Stimulated activated CD8-positive, alpha-beta memory T cell treated with anti-CD3 and anti-CD28 coated beads, Interleukin-15, amount 100 ng/mL, for 24 hours (primary cell): ENCODE data around the gene RBBP8NL.

Experiments
- DNase-seq: peaks from one replicate; pipeline ENCODE4 v3.0.0-alpha.2; 2020; ENCODE audit warnings: low read depth

Gene RBBP8NL

DNA sequence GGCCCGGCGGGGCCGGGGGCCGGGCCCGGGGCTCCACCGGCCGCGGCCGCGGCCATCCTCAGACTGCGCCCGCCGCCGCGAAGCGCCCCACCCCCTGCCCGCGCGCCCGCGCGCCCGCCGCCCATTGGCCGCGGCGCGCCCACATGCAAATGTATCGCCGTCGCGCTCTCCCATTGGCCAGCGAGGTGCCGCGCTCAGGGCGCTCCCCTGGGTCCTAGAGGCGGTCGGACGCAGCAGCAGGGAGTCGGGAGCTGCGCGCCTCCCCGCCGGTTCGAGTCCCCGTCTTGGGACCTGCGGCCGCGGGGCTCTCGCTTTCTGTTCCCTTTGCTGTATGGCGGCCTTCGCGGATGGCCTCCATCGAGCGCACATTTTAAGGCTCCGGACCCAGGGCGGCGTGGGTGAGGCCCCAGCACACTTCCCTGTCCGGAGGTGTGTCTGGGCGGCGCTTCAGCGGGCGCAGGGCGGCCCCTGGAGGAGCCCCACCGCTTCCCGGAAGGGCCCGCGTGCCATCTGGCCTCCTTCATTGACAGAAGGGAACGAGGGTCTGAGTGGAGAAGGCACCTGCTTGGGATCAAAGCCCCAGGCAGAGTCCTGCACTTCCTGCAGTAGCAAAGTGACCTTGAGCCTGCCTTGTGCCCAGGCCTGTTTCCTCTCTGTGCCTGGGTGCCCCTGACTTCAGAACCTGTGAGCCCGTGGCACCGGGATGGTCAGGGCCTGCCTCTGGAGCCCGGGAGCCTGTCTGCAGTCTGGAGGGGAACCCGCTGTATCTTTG, 19.9 kb downstream of the RBBP8NL start, which contains the start of gene CABLES2:
TSS of gene CABLES2 (minus strand) at position 65 of the 772 bp plus-strand sequence. CDS start at position 56, 9 bp downstream.
- peak; percentile 82 for DNase-seq

DNA sequence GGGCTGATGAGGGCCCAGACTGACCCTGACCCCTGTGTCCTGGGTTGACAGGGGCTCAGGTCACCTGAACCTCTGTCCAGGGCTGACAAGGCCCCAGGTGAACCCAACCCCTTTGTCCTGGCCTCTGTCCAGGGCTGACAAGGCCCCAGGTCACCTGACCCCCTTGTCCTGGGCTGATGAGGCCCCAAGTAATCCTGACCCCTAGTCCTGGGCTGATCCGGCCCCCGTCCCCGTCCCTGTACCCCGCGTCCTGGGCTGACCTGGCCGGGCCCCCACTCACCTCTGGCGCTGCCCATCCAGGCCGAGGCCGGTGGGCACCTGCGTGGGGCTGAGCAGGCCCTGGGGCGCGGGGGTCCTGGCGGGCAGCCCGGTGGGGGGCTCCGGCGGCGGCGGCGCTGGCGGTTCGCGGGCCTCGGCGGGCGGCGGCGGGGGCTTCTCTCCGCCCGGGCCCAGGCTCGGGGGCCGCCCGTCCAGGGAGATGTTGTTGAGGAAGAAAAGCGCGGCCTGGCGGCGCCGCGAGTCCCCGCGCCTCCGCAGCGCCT, 20.6 kb downstream of the RBBP8NL start:
- no peak for DNase-seq

DNA sequence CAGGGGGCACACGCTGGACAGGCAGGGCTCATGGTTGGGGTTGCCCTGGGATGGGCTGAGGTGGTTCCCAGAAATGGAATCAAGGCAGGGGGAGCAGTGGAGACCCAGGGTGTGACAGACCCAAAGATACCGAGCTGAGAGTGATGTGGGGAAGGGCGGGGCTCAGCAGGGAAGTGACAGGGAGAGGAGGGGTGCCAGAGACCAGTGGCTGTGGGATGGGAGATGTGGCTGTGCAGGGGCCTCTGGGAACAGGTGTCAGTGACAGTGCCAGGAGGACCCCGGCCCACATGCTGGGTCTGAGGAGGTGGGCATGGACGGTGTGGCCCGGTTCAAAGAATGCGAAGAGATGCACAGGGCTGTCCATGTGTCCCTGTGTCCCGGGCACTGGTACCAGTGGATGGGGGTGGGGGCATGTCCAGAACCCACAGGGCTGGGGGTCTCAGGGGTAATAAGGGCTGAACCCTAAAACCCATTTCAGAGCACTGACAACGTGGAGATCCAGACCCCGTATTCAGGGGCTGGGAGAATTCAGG, 21.3 kb downstream of the RBBP8NL start:
- DNase-seq = no peak

DNA sequence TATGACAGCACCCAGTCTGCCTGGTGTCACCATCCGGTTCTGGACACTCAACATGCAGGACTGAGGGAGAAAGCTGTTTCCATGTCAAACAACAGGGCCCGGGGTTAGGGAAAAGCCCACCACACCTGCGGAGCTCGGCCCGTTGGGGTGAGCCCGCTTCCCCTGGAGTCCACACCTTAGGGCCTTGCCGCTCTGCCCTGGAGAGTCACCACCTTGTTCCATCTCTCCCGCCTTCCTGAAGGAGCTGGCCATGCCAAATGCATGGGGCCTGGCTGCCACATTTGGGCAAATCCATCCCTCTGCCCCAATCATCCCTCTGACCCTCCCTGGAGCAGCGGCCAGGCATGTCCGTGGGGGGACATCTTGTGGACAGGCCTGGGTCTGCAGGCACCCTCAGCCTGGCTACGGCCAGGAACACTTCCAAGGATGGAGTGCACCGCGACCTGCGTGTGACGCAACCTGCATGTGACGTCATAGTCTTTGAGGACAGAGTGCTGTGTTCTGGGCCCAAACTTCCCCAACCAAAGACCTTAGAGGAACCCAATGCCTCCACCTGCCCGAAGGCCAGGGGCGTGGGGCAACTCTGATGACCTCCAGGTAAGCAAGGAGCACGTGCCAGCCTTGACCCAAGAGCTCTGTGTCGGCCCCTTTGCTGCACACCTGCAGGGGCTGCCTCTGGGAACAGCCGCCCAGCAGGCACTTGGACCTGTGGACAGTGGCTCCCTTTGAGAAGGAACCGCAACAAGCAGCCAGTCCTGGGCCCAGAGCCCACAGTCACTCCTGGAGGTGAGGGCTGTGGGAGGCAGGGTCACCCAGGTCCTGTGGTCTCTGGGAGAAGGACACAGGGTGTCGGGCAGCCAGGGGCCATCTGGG, 22.0 kb downstream of the RBBP8NL start:
- DNase-seq = no peak

DNA sequence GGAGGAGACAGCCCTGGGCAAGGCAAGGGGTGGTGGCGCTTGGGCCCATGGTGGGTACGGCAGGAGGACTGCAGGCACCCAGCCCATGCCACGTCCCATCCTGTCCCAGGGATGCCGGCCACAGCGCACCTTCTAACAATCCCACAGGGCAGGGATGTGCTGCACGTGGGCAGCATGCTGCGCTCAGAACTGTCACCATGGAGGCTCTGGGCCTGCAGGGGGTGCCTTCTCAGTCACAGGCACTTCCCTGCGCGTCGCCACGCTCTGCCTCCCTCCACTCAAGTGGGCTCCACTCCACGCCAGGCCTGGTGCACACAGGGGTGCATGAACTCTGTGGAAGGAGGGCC, 22.6 kb downstream of the RBBP8NL start:
- DNase-seq = no peak

DNA sequence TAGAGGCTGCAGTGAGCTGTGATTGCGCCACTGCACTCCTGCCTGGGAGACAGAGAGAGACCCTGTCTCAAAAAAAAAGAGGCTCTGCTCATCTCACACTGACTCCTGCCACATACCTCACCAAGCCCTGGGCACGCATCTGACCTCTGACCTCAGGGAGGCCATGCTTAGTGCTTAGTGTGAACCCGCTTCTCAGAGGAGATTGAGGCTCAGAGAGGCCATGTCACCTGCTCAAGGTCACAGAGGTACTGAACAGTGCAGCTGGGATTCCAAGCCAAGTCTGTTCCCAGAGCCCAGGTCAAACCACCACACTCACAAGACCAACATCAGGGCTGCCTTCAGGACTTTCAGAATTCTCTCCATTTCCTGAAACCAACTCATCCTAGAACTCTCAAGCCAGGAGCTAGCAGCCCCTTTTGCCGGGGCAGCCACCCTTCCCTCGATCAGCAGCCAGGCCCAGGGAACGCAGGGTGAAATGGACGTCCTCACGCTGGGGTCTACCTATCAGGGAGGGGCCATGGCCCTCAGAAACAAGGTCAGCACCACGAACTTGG, 23.1 kb downstream of the RBBP8NL start:
- DNase-seq = no peak

DNA sequence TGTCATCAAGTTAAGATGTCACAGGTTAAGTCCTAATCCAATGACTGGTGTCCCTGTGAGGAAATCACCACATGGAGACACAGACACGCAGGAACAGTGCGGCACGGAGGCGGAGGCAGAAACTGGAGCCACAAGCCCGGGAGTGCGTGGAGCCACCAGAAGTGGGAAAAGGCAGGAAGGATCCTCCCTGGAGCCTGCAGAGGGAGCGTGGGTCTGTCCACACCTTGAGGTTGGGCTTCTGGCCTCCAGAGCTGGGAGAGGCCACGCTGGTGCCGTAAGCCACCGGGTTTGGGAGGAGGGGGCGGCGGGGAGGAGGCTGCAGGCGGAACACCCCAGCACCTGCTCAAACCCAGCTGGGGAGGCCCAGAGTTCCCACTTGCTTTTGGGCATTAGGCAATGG, 24.0 kb downstream of the RBBP8NL start:
- DNase-seq = no peak

DNA sequence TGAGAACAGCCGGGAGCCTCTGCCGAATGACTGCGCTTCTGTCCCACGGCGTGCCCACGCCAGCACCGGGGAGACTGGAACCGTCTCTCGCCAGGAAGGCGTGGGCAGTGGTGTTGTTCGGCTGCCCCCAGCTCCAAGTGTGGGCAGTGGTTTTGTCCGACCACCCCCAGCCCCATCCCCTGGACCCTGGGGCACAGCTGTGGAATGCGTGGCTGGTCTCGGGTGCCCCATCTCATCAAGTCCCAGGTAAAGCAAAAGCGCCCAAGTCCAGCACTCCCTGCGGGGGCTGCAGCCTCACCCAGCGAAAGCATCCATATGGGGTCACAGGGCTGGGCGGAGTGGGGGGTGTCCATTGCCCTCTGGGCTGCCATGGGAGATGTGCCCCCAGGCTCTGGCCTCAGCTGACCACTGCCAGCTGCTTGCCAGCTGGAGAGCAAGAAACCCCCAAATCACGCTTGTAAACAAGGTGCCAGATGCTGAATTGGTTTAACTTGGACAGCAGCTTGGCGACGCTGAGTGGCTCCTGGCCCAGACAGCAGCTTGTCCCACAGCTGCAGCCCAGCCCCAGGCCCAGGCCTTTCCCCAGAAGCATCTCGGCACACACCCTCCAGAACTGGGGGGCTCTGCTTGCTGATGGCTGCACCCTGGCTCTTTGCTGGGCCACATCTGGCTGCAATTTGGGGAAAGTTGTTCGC, 24.7 kb downstream of the RBBP8NL start:
- DNase-seq = no peak

DNA sequence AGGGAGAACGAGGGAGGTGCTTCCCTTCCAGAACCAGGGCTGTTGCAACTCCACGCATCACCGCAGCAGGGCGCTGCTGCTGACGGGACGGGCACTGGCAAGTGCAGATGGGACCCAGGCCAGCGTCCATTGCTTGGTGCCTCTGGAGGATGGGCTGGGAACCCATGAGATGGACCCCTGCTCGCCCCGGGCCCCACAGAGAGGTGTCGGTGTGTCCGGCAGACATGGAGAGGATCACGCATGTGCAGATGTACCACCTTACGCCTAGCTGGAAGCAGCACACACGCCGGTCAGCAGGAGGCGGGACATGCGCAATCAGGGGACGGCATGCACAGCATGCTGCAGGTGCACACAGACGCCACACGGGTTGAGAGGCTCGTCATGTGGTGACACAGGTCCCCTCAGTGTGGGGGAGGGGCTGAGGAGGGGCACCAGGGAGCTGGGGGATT, 26.0 kb downstream of the RBBP8NL start:
- DNase-seq = no peak

DNA sequence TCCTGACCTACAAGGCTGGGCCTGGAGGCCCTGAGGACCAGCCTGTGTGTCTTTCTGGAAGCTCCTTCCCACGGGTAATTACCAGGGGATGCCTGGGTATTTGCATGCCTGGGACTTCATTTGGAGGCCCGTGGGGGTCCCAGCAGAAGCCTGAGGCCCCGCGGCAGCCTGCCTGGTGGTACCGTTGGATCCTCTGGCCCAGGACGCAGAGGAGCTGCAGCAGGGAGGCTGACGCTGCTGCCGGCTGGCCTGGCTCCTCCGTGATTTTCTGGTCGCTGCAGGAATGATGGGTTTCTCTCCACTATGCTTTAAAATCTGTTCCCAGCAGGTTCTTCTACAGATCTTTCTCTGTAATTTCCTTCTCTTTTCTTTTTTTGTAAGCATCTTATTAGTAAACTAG, 26.8 kb downstream of the RBBP8NL start:
- DNase-seq = no peak

DNA sequence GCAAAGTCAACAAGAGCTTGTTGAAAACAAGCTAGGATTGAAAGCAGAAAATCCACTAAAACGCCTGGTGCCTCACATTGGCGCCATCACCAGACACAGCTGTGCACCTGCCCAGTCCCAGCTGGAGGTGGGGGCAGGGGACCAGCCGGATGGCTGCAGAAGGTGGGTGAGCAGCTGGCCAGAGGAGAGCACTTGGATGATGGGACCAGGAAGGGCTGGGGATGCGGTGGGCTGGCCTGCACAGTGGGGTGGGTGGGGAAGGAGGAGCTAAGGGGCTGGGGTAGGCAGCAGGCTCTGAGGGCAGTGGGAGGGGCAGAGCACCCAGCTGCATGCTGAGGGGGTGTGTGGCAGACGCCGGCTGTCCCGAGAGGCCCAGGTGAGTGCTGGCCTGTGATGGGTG, 27.3 kb downstream of the RBBP8NL start:
- DNase-seq = no peak

DNA sequence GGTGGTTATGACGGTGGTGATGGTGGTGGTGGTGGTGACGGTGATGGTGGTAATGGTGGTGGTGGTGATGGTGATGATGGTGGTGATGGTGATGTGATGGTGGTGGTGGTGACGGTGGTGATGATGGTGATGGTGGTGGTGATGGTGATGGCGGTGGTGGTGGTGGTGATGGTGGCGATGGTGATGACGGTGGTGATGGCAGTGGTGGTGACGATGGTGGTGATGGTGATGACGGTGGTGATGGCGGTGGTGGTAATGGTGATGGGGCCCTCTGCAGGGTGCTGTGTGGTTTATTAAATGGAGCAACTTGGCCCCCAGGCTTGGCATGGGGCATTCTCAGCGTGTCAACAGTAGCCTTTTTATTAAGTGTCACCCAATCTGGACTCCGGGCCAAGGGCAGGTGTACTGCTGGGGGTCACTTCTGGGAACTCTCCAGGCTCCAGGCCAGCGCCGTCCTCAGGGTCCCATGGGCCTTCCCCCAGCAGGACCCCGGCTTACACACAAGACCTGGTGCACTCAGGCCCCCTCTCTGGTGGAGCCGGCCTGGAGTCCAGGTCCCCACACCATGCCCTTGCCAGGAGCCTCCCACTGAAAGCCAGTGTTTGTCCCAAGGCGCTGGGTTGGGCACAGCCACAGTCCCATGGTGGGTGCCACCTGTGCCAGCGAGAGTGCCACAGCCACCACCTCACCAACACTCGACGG, 29.1 kb downstream of the RBBP8NL start:
- no peak for DNase-seq

DNA sequence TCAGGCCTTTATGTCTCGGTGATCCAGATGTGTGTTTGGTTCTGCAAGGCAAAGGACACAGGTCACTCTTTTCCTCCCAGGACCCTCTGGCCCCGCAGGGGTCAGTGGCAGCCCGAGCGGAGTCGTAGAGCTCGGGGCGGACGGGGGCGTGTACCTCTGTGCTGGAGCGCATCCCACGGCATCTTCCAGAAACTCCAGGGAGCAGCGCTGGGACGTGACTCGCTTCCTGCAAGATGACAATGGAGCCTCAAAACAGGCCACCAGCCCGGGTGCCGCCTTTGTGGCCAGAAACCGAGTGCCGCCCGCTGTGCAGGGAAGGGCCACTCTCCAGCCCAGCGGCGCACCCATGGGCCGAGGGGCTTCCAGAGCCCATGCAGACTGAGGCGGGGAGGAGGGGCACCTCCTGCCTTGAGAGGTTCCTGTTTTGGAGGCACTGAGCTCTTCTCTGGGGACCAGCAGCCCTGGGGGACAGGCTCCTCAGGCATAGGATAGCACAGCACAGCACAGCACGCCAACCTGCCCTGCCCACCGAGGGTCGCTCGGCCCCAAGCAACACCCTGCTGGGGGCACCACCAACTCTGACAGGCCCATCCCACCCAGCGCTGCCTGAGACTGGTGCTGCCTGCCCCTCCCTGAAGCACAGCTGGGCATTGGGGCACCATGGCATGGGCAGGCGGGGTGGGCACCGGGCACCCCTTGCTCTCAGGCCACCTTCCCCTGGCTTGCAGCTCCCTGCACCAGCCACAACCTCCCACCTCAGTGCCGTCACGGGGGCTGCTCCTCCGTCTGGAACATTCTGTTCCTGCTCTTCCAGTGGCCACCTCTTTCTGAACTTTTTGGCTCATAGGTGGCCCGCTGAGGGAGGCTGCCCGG, 30.7 kb downstream of the RBBP8NL start:
- DNase-seq = no peak

DNA sequence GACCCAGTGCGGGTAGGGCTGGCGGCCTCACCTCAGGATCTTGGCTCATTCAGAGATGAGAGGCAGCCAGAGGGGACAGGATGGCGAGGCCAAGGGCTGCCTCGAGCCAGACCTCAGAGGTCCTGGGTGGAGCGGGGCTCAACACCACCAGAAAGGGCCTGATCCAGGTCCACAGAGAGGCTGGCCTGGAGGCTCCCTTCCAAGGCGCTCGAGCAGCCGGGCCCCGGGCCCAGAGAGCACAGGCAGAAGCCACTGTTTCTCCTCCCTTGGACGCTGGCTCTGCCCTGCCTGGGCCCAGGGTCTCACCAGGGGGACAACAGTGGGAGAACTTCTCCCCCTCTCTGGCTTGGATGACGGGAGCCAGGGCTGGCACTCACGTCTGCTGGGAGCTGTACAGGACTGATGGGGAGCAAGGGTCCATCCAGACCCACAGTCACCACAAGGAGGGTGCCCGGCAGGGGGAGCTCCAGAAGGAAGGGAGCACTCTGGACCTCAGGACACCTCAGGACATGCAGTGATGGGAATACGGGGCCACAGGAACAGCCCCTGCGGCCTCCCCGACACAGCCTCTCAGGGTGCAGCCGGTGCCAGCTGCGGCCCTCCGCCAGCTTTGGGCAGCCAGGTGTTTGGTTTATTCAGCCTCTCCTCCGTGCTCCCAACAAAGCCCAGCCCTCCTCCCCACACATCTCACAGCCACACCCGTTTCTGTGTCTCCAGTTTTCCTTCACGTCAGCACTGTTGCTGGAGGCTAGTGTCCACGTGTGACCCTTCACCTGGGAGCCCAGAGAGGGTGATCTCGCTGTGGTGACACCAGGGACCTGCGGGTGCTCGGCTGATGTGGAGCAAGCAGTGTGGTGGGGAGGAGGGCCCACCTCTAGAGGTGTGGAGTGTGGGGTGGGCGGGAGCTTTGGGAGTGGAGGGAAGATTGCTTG, 31.8 kb downstream of the RBBP8NL start:
- DNase-seq = no peak

DNA sequence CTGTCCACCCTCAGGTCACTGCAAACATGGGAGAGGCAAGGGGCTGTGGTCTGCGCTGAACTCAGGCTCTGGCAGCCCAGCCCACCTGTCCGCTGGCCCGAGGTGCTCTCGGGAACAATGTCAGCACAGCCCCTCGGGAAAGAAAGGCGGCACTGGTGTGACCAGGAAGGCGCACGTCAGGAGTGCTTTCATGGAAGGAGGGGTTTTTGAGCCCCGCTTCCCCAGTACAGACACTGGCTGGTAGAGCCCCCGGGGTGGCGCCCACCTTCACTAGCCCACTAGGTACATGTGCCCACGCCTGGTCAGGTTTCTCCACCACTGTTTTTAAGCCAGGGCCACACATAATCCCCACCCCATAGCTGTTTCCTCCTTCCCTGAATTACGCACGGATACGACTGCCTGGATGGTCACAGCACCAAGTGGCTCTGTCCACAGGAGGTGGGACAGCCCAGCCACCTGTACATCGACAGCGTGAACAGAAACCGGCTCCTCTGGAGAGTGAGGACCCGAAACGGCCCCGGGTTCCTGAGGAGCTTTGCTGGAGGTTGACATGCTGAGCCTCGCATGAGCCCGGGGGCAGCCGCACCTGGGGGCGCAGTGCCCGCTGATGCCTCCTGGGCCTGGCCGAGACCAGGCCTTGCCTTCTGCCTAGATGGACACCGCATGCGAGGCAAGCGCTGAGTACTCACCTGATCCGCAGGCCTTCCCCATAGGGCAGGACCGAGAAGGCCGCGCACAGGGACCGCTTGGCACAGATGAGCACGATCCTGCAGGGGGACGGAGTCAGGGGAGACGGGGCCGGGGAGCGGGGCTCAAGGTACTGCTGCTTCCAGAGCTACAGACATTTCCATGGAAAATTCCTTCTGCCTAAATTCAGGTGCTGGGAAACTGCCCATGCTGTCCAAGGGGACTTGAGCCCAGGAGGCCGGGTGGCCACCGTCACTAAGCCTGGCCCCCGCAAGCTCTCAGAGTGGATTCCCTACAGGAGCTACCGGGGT, 32.8 kb downstream of the RBBP8NL start:
- DNase-seq = no peak

DNA sequence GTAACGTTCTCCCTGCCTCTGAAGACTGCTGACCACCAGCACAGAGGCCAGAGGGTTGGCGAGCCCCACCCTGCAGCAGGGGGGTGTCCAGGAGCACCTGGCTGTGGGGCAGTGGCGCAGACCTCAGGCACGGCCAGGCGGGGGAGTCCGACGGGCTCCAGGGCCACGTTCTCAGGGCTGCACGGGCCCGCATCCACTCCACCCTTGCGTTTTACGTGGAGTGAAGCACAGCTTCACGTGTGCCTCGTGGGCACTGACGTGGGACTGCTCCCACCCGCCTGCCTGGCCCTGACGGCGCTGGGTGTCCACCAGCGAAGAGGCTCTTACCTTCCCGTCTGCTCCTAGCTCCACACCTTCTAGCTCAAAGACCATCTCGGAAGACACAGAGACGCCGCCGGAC, 33.5 kb downstream of the RBBP8NL start:
- DNase-seq = no peak

DNA sequence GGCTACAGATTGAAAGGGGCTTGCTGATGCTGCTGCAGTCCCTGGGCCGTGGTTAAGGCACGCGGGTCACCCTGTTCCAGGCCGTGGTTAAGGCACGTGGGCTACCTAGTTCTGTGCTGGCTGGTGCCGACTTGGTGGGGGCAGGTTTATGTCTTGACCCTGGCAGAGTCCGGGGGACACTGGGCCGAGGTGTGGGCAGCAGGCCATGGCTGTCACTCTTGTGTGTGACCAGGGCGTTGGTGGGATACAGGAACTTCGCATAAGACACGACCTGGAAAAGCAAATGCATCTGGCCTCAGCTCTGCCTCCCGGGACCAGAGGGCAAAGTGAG, 34.0 kb downstream of the RBBP8NL start:
- DNase-seq = no peak
